K562 (cell line): ENCODE data around the gene C1QTNF5. TPM values are rescaled to one million over a fixed set of nuclear protein-coding genes. Genes with fewer than 3 reads are reported as not detected.

Experiments used
- CBX2 ChIP-seq: fragments of 200-600 bp; sonication (generic); IDR thresholded peaks from one replicate; pipeline ENCODE4 v1.6.1; 2012; ENCODE audit warnings: mild to moderate bottlenecking, low read length, inconsistent platforms; ENCODE audit not compliant: insufficient read depth, poor library complexity, severe bottlenecking
- CTBP1 ChIP-seq: fragments of 450-650 bp; IDR thresholded peaks from 2 replicates; pipeline ENCODE4 v1.6.1; 2016; ENCODE audit warnings: borderline replicate concordance
- E4F1 ChIP-seq: fragments of 250-450 bp; sonication (Bioruptor Pico); IDR thresholded peaks from 2 replicates; pipeline ENCODE4 v1.5.0; 2021; ENCODE audit warnings: mild to moderate bottlenecking, borderline replicate concordance
- FOXP1 ChIP-seq: sonication (generic); formaldehyde crosslinking; IDR thresholded peaks from 2 replicates; pipeline ENCODE4 v1.8.0; 2022; ENCODE audit warnings: mild to moderate bottlenecking, missing genetic modification reagents
- HSF4 ChIP-seq: fragments of 250-450 bp; sonication (Bioruptor Pico); IDR thresholded peaks from 2 replicates; pipeline ENCODE4 v2.1.2; 2022; ENCODE audit warnings: mild to moderate bottlenecking, moderate library complexity, borderline replicate concordance
- MBD2 ChIP-seq: sonication (generic); IDR thresholded peaks from 2 replicates; pipeline ENCODE4 v1.6.1; 2016; ENCODE audit warnings: low read depth, borderline replicate concordance
- MECOM ChIP-seq: fragments of 250-450 bp; sonication (Bioruptor Pico); IDR thresholded peaks from 2 replicates; pipeline ENCODE4 v1.8.0; 2022; ENCODE audit warnings: inconsistent platforms
- NONO ChIP-seq, 2 experiments: fragments of 200-400 bp in 1 of 2; fragments of 450-650 bp in 1 of 2; formaldehyde crosslinking in 1 of 2; IDR thresholded peaks; 2 replicates each; pipeline ENCODE4 v1.6.1; 2017; ENCODE audit warnings: low read depth in 2 of 2, mild to moderate bottlenecking in 2 of 2, moderate library complexity in 2 of 2, low read length in 1 of 2
- PCBP2 ChIP-seq: fragments of 200-400 bp; formaldehyde crosslinking; IDR thresholded peaks from 2 replicates; pipeline ENCODE4 v1.6.1; 2018; ENCODE audit warnings: low read length, low read depth, mild to moderate bottlenecking, moderate library complexity; ENCODE audit not compliant: poor library complexity, severe bottlenecking
- PHF8 ChIP-seq: fragments of 200-600 bp; sonication (generic); IDR thresholded peaks from 2 replicates; pipeline ENCODE4 v1.6.1; 2012; ENCODE audit warnings: mixed run types, mild to moderate bottlenecking, inconsistent platforms, low read length, moderate library complexity, borderline replicate concordance
- RBBP5 ChIP-seq: fragments of 200-600 bp; sonication (generic); IDR thresholded peaks from 2 replicates; pipeline ENCODE4 v1.6.1; 2012; ENCODE audit warnings: borderline replicate concordance, mild to moderate bottlenecking, low read length, control low read depth, inconsistent platforms; ENCODE audit not compliant: insufficient read depth, poor library complexity, severe bottlenecking
- SOX6 ChIP-seq: fragments of 450-650 bp; IDR thresholded peaks from 2 replicates; pipeline ENCODE4 v1.6.1; 2014; ENCODE audit warnings: mild to moderate bottlenecking
- SRF ChIP-seq, 2 experiments: fragments of 250-450, 450-650 bp in 1 of 2; sonication (Bioruptor Pico) in 1 of 2; sonication (generic) in 1 of 2; formaldehyde crosslinking; IDR thresholded peaks; 2 replicates each; pipeline versions ENCODE4 v1.5.0 to v1.5.1; 2020 to 2022; ENCODE audit warnings: mild to moderate bottlenecking in 1 of 2, missing genetic modification reagents in 1 of 2
- ZNF217 ChIP-seq: sonication (generic); formaldehyde crosslinking; IDR thresholded peaks from 2 replicates; pipeline ENCODE4 v1.8.0; 2022; ENCODE audit warnings: mild to moderate bottlenecking, missing genetic modification reagents
- ZNF395 ChIP-seq: fragments of 200-800 bp; sonication (Bioruptor generic); IDR thresholded peaks from 2 replicates; pipeline ENCODE4 v1.6.1; 2017; ENCODE audit warnings: missing genetic modification characterization, missing compliant biosample characterization
- ZNF586 ChIP-seq: fragments of 450-650 bp; formaldehyde crosslinking; conservative IDR thresholded peaks from 2 replicates; pipeline ENCODE4 v1.4.0; 2020; ENCODE audit warnings: mild to moderate bottlenecking, moderate library complexity
- ZNF639 ChIP-seq, 2 experiments: fragments of 200-800 bp in 1 of 2; sonication (Bioruptor generic) in 1 of 2; sonication (generic) in 1 of 2; formaldehyde crosslinking in 1 of 2; IDR thresholded peaks in 1 of 2; conservative IDR thresholded peaks in 1 of 2; 2 replicates each; pipeline versions ENCODE4 v1.5.0 to v1.6.1; 2016 to 2020; ENCODE audit warnings: missing compliant biosample characterization in 1 of 2, missing genetic modification characterization in 1 of 2, missing genetic modification reagents in 1 of 2
- polyA plus RNA-seq, 8 experiments: library from polyadenylated mRNA; depleted of rRNA in 4 of 8; stranded (reverse) in 5 of 8; unstranded in 3 of 8; fragments of >200 nt; fragmentation: Nextera tagmentation in 2 of 8; fragmentation: Illumina TruSeq in 1 of 8; extraction: Ambion mirVana in 2 of 8; extraction: Trizol in 1 of 8; gene quantifications; 2 replicates each; pipeline versions ENCODE4 v1.2.1 to v1.2.3, GENCODE V29; 2011 to 2014; ENCODE audit warnings: inconsistent platforms in 1 of 8, missing spikeins in 1 of 8
- total RNA-seq, 7 experiments: library from RNA; depleted of rRNA in 6 of 7; stranded (reverse); fragments of >200 nt in 6 of 7; fragmentation: Illumina TruSeq in 2 of 7; extraction: Trizol in 2 of 7; gene quantifications; 2 replicates each; pipeline versions ENCODE4 v1.2.1 to v1.2.3, GENCODE V29; 2011 to 2021; ENCODE audit warnings: low replicate concordance in 1 of 7
- TF ChIP-seq, protein P1 (sequence below): fragments of 450-650 bp; conservative IDR thresholded peaks from 2 replicates; pipeline ENCODE4 v1.6.1; 2016; ENCODE audit warnings: missing genetic modification characterization, low read depth, mild to moderate bottlenecking, missing compliant biosample characterization, moderate library complexity

Gene C1QTNF5
- total and polyA plus RNA-seq, 9 of the 15 experiments (the other 6 are each of a cell fraction or from before 2014, with no cell fraction given) = 0.07 to 0.76 (median 0.24) TPM; not detected in 1

- TF ChIP-seq ZNF395 (CRISPR knock-in tag) (0 out of 2 replicates have a peak, but pooled peaks have one; percentile 26), CBX2 (no peak), NONO (IDR thresholded peaks at IDR 0.05; ENCODE audit: low read depth in 2 of 2, low read length in 1 of 2) (0 out of 4 replicates have a peak, but pooled peaks of 1 of the 2 experiments have one; percentile 28), RBBP5 (peak; percentile 71), ZNF217 (CRISPR knock-in tag) (no peak), ZNF586 (CRISPR knock-in tag) (no peak), SRF (CRISPR knock-in tag; IDR thresholded peaks at IDR 0.05) (no peak), CTBP1 (peak; percentile 16; the same call in 1 of the 2 replicates), MBD2 (no peak), HSF4 (CRISPR knock-in tag) (no peak), SOX6 (no peak), ZNF639 (CRISPR knock-in tag; conservative IDR thresholded peaks at IDR 0.05 in 1 of 2, IDR thresholded peaks at IDR 0.05 in 1 of 2) (no peak; a peak in 1 of 4 replicates), MECOM (CRISPR knock-in tag) (no peak), PCBP2 (no peak), FOXP1 (no peak), E4F1 (no peak), PHF8 (peak; percentile 56; the same call in 1 of the 2 replicates)
- TF ChIP-seq, protein P1, sequence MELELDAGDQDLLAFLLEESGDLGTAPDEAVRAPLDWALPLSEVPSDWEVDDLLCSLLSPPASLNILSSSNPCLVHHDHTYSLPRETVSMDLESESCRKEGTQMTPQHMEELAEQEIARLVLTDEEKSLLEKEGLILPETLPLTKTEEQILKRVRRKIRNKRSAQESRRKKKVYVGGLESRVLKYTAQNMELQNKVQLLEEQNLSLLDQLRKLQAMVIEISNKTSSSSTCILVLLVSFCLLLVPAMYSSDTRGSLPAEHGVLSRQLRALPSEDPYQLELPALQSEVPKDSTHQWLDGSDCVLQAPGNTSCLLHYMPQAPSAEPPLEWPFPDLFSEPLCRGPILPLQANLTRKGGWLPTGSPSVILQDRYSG (tag) = no peak
Observed at GRCh38 chr11:119363851-119364590, 23.3 kb upstream of the C1QTNF5 start (continued).
